Glutamatergic neuron (in vitro differentiated cells): Measurements from ENCODE around the gene REG3A. TPM values are rescaled to one million over a fixed set of nuclear protein-coding genes. Genes with fewer than 3 reads are reported as not detected.

ENCODE experiments used
- DNase-seq: peaks from one replicate; pipeline ENCODE4 v3.0.0; 2022
- H3K27ac Mint-ChIP-seq: one replicate; pipeline ENCODE4 v1.8.0; 2020; ENCODE audit warnings: mild to moderate bottlenecking, mixed read lengths, inconsistent platforms; ENCODE audit not compliant: unreplicated experiment
- H3K27me3 Mint-ChIP-seq: one replicate; pipeline ENCODE4 v1.8.0; 2020; ENCODE audit warnings: mild to moderate bottlenecking, moderate library complexity, mixed read lengths, inconsistent platforms; ENCODE audit not compliant: unreplicated experiment
- H3K36me3 Mint-ChIP-seq: one replicate; pipeline ENCODE4 v1.8.0; 2020; ENCODE audit warnings: mild to moderate bottlenecking, mixed read lengths, inconsistent platforms; ENCODE audit not compliant: unreplicated experiment
- H3K4me1 Mint-ChIP-seq: one replicate; pipeline ENCODE4 v1.8.0; 2020; ENCODE audit warnings: mild to moderate bottlenecking, low read depth, mixed read lengths, inconsistent platforms; ENCODE audit not compliant: unreplicated experiment
- H3K4me3 Mint-ChIP-seq: one replicate; pipeline ENCODE4 v1.8.0; 2020; ENCODE audit warnings: mild to moderate bottlenecking, mixed read lengths, inconsistent platforms; ENCODE audit not compliant: unreplicated experiment
- H3K9me3 Mint-ChIP-seq: one replicate; pipeline ENCODE4 v1.8.0; 2020; ENCODE audit warnings: mild to moderate bottlenecking, moderate library complexity, mixed read lengths, inconsistent platforms; ENCODE audit not compliant: unreplicated experiment
- total RNA-seq: library from RNA; stranded (reverse); fragmentation: NEBNext Ultra II Directional; extraction: Animal tissue kit (Norgen Biotek cat#: 25700); gene quantifications from one replicate; pipeline ENCODE4 v1.2.1, GENCODE V29; 2021; ENCODE audit not compliant: unreplicated experiment
- TF ChIP-seq, protein P1 (sequence below): fragments of 200-600 bp; sonication (generic); IDR thresholded peaks from one replicate; pipeline ENCODE4 v1.5.0; 2021; ENCODE audit not compliant: partially characterized antibody, unreplicated experiment

REG3A gene
- total RNA-seq, 1 donor from 2014 or later: not detected

DNA sequence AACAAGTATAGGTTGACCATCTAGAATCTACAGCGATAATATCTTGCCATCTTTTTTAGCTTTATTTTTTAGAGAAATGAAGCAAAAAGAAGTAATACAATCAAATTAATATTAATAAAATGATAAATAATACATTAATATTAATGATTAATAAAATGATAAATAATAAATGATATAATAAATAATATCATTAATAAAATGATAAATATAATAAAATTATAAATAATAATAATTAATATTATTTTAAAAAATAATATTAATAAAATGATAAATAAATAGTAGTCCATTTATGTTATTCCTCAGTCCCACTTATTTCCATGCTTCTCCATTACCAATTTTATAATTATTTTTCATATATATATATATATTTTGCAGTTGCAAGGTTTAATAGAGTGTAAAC is 3.2 kb upstream of the REG3A start:
- no peak overlapping the region for H3K27ac Mint-ChIP-seq
- DNase-seq: no peak
- H3K36me3 Mint-ChIP-seq: no peaks in the 10 kb centered on the region
- TF ChIP-seq, protein P1, sequence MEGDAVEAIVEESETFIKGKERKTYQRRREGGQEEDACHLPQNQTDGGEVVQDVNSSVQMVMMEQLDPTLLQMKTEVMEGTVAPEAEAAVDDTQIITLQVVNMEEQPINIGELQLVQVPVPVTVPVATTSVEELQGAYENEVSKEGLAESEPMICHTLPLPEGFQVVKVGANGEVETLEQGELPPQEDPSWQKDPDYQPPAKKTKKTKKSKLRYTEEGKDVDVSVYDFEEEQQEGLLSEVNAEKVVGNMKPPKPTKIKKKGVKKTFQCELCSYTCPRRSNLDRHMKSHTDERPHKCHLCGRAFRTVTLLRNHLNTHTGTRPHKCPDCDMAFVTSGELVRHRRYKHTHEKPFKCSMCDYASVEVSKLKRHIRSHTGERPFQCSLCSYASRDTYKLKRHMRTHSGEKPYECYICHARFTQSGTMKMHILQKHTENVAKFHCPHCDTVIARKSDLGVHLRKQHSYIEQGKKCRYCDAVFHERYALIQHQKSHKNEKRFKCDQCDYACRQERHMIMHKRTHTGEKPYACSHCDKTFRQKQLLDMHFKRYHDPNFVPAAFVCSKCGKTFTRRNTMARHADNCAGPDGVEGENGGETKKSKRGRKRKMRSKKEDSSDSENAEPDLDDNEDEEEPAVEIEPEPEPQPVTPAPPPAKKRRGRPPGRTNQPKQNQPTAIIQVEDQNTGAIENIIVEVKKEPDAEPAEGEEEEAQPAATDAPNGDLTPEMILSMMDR: no peak
- no peak overlapping the region for H3K4me3 Mint-ChIP-seq
- no peaks in the 10 kb centered on the region for H3K4me1 Mint-ChIP-seq
- H3K9me3 Mint-ChIP-seq: no peaks in the 10 kb centered on the region
- H3K27me3 Mint-ChIP-seq: peaks cover 1% of the 10 kb centered on the region

DNA sequence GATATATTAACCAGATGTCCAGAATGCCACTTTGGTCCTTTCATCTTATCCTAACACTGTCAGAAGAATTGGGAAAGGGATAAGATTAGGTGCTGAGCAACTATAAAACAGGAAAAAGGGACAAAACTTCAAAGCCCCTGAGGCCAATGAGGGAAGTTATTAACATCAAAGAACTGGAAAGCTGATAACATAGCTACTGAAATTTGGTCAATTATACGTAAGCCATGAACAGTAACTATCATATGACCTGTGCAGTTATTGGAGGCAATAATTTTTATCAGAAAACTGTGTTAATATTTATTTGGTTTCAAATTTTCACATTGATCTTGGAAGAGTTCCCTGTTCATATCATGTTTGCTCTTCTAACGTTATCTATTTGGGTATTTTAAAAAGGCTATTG is 2.6 kb upstream of the REG3A start:
- no peaks in the 10 kb centered on the region for H3K4me1 Mint-ChIP-seq
- no peak overlapping the region for H3K4me3 Mint-ChIP-seq
- H3K36me3 Mint-ChIP-seq: no peaks in the 10 kb centered on the region
- TF ChIP-seq, protein P1: no peak
- DNase-seq: no peak
- no peak overlapping the region for H3K27ac Mint-ChIP-seq
- peaks cover 1% of the 10 kb centered on the region for H3K27me3 Mint-ChIP-seq
- H3K9me3 Mint-ChIP-seq: no peaks in the 10 kb centered on the region

DNA sequence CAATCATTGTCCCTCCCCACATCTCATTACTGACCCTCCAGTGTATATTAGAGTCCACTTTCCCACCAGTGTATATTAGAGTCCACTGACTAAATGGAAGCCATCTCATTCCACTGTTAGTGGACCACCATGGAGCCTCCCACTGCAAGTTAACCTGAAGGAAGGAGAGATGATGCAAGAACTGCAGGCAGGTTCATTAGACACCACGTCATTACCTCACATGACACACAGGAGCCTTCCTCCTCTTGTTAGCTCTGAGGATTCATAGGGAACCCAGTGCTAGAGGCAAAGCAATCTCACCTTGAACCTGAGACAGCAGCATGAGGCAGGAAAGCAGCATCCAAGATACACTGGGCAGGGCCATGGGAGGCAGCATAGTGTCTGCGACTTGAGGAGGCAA is 523 bp downstream of the REG3A start:
- Mint-ChIP-seq H3K27ac (no peak overlapping the region), H3K9me3 (no peaks in the 10 kb centered on the region), H3K4me3 (no peak overlapping the region), H3K36me3 (no peaks in the 10 kb centered on the region), H3K4me1 (no peaks in the 10 kb centered on the region), H3K27me3 (peaks cover 1% of the 10 kb centered on the region)
- TF ChIP-seq, protein P1: no peak
- no peak for DNase-seq

DNA sequence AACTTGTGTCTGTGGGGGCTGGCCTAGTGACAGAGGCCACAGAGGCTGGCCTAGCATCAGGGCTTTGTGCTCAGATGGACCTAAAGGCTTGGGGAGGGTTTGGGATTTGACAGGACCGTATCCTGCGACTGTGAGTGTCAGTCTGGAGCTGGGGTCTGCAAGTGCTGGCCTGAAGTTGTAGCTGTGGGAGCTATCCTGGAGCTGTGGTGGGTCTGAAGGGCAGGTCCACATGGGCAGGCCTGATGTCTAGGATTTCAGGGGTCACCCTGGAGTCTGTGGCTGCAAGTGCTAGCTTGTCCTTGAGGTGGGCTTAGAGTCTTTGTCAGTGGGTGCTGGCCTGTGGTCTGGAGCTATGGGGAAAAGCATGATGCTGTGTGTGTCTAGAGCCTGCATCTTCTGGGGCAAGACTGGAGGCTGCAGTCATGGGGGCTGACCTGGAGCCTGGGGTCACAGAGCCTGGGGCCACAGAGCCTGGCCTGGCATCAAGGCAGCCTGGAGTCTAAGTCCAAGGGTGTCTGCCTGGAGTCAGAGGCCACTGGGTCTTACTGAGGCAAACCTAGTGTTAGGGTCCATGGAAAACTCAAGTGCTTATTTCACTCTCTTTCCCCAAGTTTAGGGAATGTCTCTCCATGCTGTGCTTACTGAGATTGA is 3.6 kb downstream of the REG3A start:
- Mint-ChIP-seq H3K4me1 (no peaks in the 10 kb centered on the region), H3K27ac (no peak overlapping the region)

DNA sequence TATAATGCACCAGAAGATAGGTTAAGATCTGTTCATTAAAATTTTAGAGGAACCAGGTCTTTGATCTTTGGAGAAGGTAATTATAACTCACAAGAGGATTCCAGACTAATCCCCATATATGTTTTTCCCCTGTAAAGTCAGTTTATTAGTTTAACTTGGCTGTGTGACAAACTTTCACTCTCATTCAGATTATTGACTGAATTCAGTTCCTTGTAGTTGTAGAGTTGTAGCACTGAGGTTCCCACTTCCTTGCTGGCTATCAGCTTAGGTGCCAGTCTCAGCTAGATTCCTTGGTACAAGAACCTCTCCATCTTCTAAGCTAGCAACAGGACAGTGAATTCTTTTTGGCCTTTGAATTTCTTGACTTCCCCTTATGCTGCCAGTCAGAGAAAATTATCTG is 20.1 kb downstream of the REG3A start:
- Mint-ChIP-seq H3K9me3 (peaks cover 2% of the 10 kb centered on the region), H3K27me3 (no peaks in the 10 kb centered on the region), H3K4me3 (no peak overlapping the region), H3K36me3 (no peaks in the 10 kb centered on the region), H3K27ac (no peak overlapping the region), H3K4me1 (no peaks in the 10 kb centered on the region)
- TF ChIP-seq, protein P1: no peak
- no peak for DNase-seq

More for the DNA sequence above, 3.6 kb downstream of the REG3A start:
- Mint-ChIP-seq H3K4me3 (no peak overlapping the region), H3K9me3 (no peaks in the 10 kb centered on the region), H3K36me3 (no peaks in the 10 kb centered on the region), H3K27me3 (peaks cover 1% of the 10 kb centered on the region)
- no peak for DNase-seq
- TF ChIP-seq, protein P1: no peak
